Measurements from ENCODE around the gene RPL4.

RPL4 gene

GRCh38 chr15:66459818-66460615 lies 44.6 kb downstream of the RPL4 start:
- Histone ChIP-seq H3K9me3 (ENCODE audit: control insufficient read depth in 1 of 2, low read length in 2 of 2) (no peaks in the 10 kb centered on the region), H3K4me3 (ENCODE audit: low read depth in 1 of 2, low read length in 2 of 2) (no peak overlapping the region), H3K36me3 (ENCODE audit: control insufficient read depth in 1 of 2, insufficient read depth in 2 of 2, low read length in 2 of 2) (peaks cover 0 to 4% of the 10 kb centered on the region in 2 donors), H3K27ac (ENCODE audit: low read depth, low read length) (no peak overlapping the region), H3K9ac (ENCODE audit: low read depth in 1 of 2, low read length in 2 of 2) (no peak overlapping the region), H3K27me3 (ENCODE audit: control insufficient read depth in 1 of 2, insufficient read depth in 2 of 2, low read length in 2 of 2) (no peaks in the 10 kb centered on the region), H3K4me1 (ENCODE audit: control insufficient read depth in 1 of 2, insufficient read depth in 2 of 2, low read length in 2 of 2) (peaks cover 0 to 4% of the 10 kb centered on the region in 2 donors)

- Histone ChIP-seq H3K27me3 (ENCODE audit: control insufficient read depth in 1 of 2, insufficient read depth in 2 of 2, low read length in 2 of 2) (no peaks in the 10 kb centered on the region), H3K4me3 (ENCODE audit: low read depth in 1 of 2, low read length in 2 of 2) (no peak overlapping the region), H3K27ac (ENCODE audit: low read depth, low read length) (no peak overlapping the region), H3K9me3 (ENCODE audit: control insufficient read depth in 1 of 2, low read length in 2 of 2) (no peaks in the 10 kb centered on the region), H3K36me3 (ENCODE audit: control insufficient read depth in 1 of 2, insufficient read depth in 2 of 2, low read length in 2 of 2) (peaks cover 0 to 4% of the 10 kb centered on the region in 2 donors), H3K9ac (ENCODE audit: low read depth in 1 of 2, low read length in 2 of 2) (no peak overlapping the region), H3K4me1 (ENCODE audit: control insufficient read depth in 1 of 2, insufficient read depth in 2 of 2, low read length in 2 of 2) (no peaks in the 10 kb centered on the region)
These were observed 48.4 kb downstream of the RPL4 start for GRCh38 chr15:66456211-66456610.

GRCh38 chr15:66454143-66454542 lies 50.5 kb downstream of the RPL4 start:
- Histone ChIP-seq H3K36me3 (ENCODE audit: control insufficient read depth in 1 of 2, insufficient read depth in 2 of 2, low read length in 2 of 2) (peaks cover 0 to 4% of the 10 kb centered on the region in 2 donors), H3K4me3 (ENCODE audit: low read depth in 1 of 2, low read length in 2 of 2) (no peak overlapping the region), H3K27ac (ENCODE audit: low read depth, low read length) (no peak overlapping the region), H3K9me3 (ENCODE audit: control insufficient read depth in 1 of 2, low read length in 2 of 2) (no peaks in the 10 kb centered on the region), H3K27me3 (ENCODE audit: control insufficient read depth in 1 of 2, insufficient read depth in 2 of 2, low read length in 2 of 2) (no peaks in the 10 kb centered on the region), H3K4me1 (ENCODE audit: control insufficient read depth in 1 of 2, insufficient read depth in 2 of 2, low read length in 2 of 2) (no peaks in the 10 kb centered on the region), H3K9ac (ENCODE audit: low read depth in 1 of 2, low read length in 2 of 2) (no peak overlapping the region)

GRCh38 chr15:66452971-66453580 lies 51.6 kb downstream of the RPL4 start:
- peaks cover 3 to 4% of the 10 kb centered on the region in 2 donors for H3K36me3 ChIP-seq (ENCODE audit: control insufficient read depth in 1 of 2, insufficient read depth in 2 of 2, low read length in 2 of 2)
- H3K4me3 ChIP-seq (ENCODE audit: low read depth in 1 of 2, low read length in 2 of 2): no peak overlapping the region
- H3K27me3 ChIP-seq (ENCODE audit: control insufficient read depth in 1 of 2, insufficient read depth in 2 of 2, low read length in 2 of 2): no peaks in the 10 kb centered on the region
- H3K9ac ChIP-seq (ENCODE audit: low read depth in 1 of 2, low read length in 2 of 2): no peak overlapping the region
- no peak overlapping the region for H3K27ac ChIP-seq (ENCODE audit: low read depth, low read length)
- no peaks in the 10 kb centered on the region for H3K4me1 ChIP-seq (ENCODE audit: control insufficient read depth in 1 of 2, insufficient read depth in 2 of 2, low read length in 2 of 2)
- no peaks in the 10 kb centered on the region for H3K9me3 ChIP-seq (ENCODE audit: control insufficient read depth in 1 of 2, low read length in 2 of 2)

- H3K27ac ChIP-seq (ENCODE audit: low read depth, low read length): no peak overlapping the region
- H3K36me3 ChIP-seq (ENCODE audit: control insufficient read depth in 1 of 2, insufficient read depth in 2 of 2, low read length in 2 of 2): peaks cover 4% of the 10 kb centered on the region in 2 donors
- H3K4me3 ChIP-seq (ENCODE audit: low read depth in 1 of 2, low read length in 2 of 2): no peak overlapping the region
- no peaks in the 10 kb centered on the region for H3K4me1 ChIP-seq (ENCODE audit: control insufficient read depth in 1 of 2, insufficient read depth in 2 of 2, low read length in 2 of 2)
- no peaks in the 10 kb centered on the region for H3K27me3 ChIP-seq (ENCODE audit: control insufficient read depth in 1 of 2, insufficient read depth in 2 of 2, low read length in 2 of 2)
- H3K9me3 ChIP-seq (ENCODE audit: control insufficient read depth in 1 of 2, low read length in 2 of 2): no peaks in the 10 kb centered on the region
- no peak overlapping the region for H3K9ac ChIP-seq (ENCODE audit: low read depth in 1 of 2, low read length in 2 of 2)
These were observed 52.2 kb downstream of the RPL4 start for GRCh38 chr15:66452420-66452819.
